Activated gamma-delta T cell (primary cell): Measurements from ENCODE around the gene CSF2.
"Not testable (repeated sequence)": the region's sequence is repeated elsewhere in the genome, so short reads cannot be mapped to it uniquely, and the experiment has no call there.

Experiments
- DNase-seq: peaks from one replicate; lab custom pipeline; 2025; lab: John Stamatoyannopoulos, UW

CSF2 gene

GRCh38 chr5:132087176-132087575 lies 13.6 kb downstream of the CSF2 start:
- no peak for DNase-seq

GRCh38 chr5:132087661-132088060 lies 14.1 kb downstream of the CSF2 start:
- no peak for DNase-seq

- no peak for DNase-seq
Observed at GRCh38 chr5:132089363-132089762, 15.8 kb downstream of the CSF2 start.

GRCh38 chr5:132090107-132090506 lies 16.5 kb downstream of the CSF2 start:
- no peak for DNase-seq

- no peak for DNase-seq
Observed at GRCh38 chr5:132093271-132093670, 19.7 kb downstream of the CSF2 start.

GRCh38 chr5:132094393-132095076 lies 20.9 kb downstream of the CSF2 start:
- no peak for DNase-seq

GRCh38 chr5:132095077-132095410 lies 21.5 kb downstream of the CSF2 start:
- DNase-seq = no peak

GRCh38 chr5:132095424-132095972 lies 21.9 kb downstream of the CSF2 start:
- DNase-seq = peak; percentile 29

GRCh38 chr5:132096904-132097303 lies 23.3 kb downstream of the CSF2 start:
- DNase-seq = no peak

- no peak for DNase-seq
Observed at GRCh38 chr5:132098151-132098594, 24.6 kb downstream of the CSF2 start.

GRCh38 chr5:132098621-132099020 lies 25.0 kb downstream of the CSF2 start:
- DNase-seq = no peak

GRCh38 chr5:132099076-132099748 lies 25.6 kb downstream of the CSF2 start:
- no peak for DNase-seq

- DNase-seq = no peak
Observed at GRCh38 chr5:132099905-132100304, 26.3 kb downstream of the CSF2 start.

- DNase-seq = no peak
Observed at GRCh38 chr5:132100672-132101261, 27.2 kb downstream of the CSF2 start.

- DNase-seq = no peak
Observed at GRCh38 chr5:132101385-132101880, 27.8 kb downstream of the CSF2 start.

- DNase-seq = peak; percentile 15
Observed at GRCh38 chr5:132102101-132102701, 28.6 kb downstream of the CSF2 start.

- no peak for DNase-seq
Observed at GRCh38 chr5:132102944-132103331, 29.3 kb downstream of the CSF2 start.

- DNase-seq = no peak
Observed at GRCh38 chr5:132103332-132103951, 29.9 kb downstream of the CSF2 start.

GRCh38 chr5:132103969-132104391 lies 30.4 kb downstream of the CSF2 start:
- DNase-seq = no peak

GRCh38 chr5:132104556-132104955 lies 31.0 kb downstream of the CSF2 start:
- DNase-seq = no peak

GRCh38 chr5:132105688-132106087 lies 32.1 kb downstream of the CSF2 start:
- no peak for DNase-seq

- not testable (repeated sequence) for DNase-seq
Observed at GRCh38 chr5:132108495-132108894, 34.9 kb downstream of the CSF2 start.
